Adrenal gland (tissue), 5 donors: ENCODE results near the gene PAX5.

ENCODE experiments used
- CTCF ChIP-seq, 6 experiments: fragments of 450-650 bp in 4 of 6; fragments of 200-600 bp in 2 of 6; sonication (generic) in 1 of 6; IDR thresholded peaks; 1 replicate in 5 of 6; 2 replicates in 1 of 6; pipeline versions ENCODE4 v1.5.1 to v1.8.0; 2016 to 2021; ENCODE audit warnings: antibody characterized with exemption in 6 of 6, mild to moderate bottlenecking in 2 of 6, moderate library complexity in 1 of 6
- POLR2A ChIP-seq, 2 donors: fragments of 450-650 bp; IDR thresholded peaks; one replicate each; pipeline ENCODE4 v1.6.1; 2017; ENCODE audit warnings: antibody characterized with exemption in 2 of 2, mild to moderate bottlenecking in 2 of 2, moderate library complexity in 1 of 2
- donor health status: DM: no; HTN: no; CAD: no.

GRCh38 chr9:36794461-36794860, 239.6 kb downstream of the PAX5 start:
- TF ChIP-seq CTCF (IDR thresholded peaks at IDR 0.05) (no peak), POLR2A (IDR thresholded peaks at IDR 0.05) (no peak)
